Activated naive CD4-positive, alpha-beta T cell treated with anti-CD3 and anti-CD28 coated beads for 36 hours (primary cell): ENCODE measurements around the gene PLCB1. TPM values are rescaled to one million over a fixed set of nuclear protein-coding genes. Genes with fewer than 3 reads are reported as not detected.

Experiments used
- CTCF ChIA-PET: fragments of 350-600 bp; sonication (Branson Sonifier 250); formaldehyde crosslinking; loops from one replicate; lab custom pipeline; 2021; ENCODE audit warnings: antibody characterized with exemption; lab: Charles Lee
- DNase-seq: peaks from one replicate; pipeline ENCODE4 v3.0.0-alpha.2; 2020
- H3K27ac Mint-ChIP-seq: one replicate; pipeline ENCODE4 v1.8.0; 2021; ENCODE audit warnings: mild to moderate bottlenecking, mixed read lengths
- H3K27me3 Mint-ChIP-seq: one replicate; pipeline ENCODE4 v1.8.0; 2021; ENCODE audit warnings: low read depth, mixed read lengths
- H3K36me3 Mint-ChIP-seq: one replicate; pipeline ENCODE4 v1.8.0; 2021; ENCODE audit warnings: low read depth, mixed read lengths
- H3K4me1 Mint-ChIP-seq: one replicate; pipeline ENCODE4 v1.8.0; 2021; ENCODE audit warnings: low read depth, mixed read lengths
- H3K4me3 Mint-ChIP-seq: one replicate; pipeline ENCODE4 v1.8.0; 2021; ENCODE audit warnings: mild to moderate bottlenecking, moderate library complexity, mixed read lengths
- H3K9me3 Mint-ChIP-seq: one replicate; pipeline ENCODE4 v1.8.0; 2021; ENCODE audit warnings: mixed read lengths
- intact Hi-C: fragments of 100-400 bp; cut with micrococcal nuclease; formaldehyde crosslinking; loops from one replicate; pipeline ENCODE4 v1.15.1; 2023
- total RNA-seq, 2 experiments: library from RNA; stranded (reverse); gene quantifications; one replicate each; pipeline ENCODE4 v1.2.3, GENCODE V29; 2021

PLCB1 gene
- total RNA-seq, 2 experiments from 2014 or later, result 1.2 TPM

DNA sequence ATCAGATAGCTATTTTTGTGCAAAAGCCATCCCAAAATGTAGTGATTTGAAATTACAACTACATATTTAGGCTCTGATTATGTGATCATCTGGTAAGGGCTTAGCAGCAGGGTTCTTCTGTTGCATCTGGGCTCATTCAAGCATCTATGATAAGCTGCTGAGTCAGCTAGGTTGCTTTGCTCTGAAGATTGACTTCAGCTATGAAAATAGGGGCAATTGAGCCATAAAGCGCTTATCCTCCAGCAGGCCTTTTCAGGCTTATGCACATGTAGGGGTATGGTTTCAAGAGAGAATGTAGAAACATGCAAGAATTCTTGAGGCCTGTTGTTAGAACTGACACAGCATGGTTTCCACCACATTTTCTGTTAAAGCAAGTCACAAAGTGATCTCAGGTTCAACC, 114.1 kb downstream of the PLCB1 start:
- no peaks in the 10 kb centered on the region for H3K36me3 Mint-ChIP-seq
- DNase-seq, result no peak
- no peak overlapping the region for H3K27ac Mint-ChIP-seq
- H3K4me1 Mint-ChIP-seq, result no peaks in the 10 kb centered on the region
- H3K27me3 Mint-ChIP-seq, result no peaks in the 10 kb centered on the region
- CTCF ChIA-PET, result no interaction called here
- H3K9me3 Mint-ChIP-seq, result no peaks in the 10 kb centered on the region
- intact Hi-C loops, result no loop called here
- H3K4me3 Mint-ChIP-seq, result no peak overlapping the region

DNA sequence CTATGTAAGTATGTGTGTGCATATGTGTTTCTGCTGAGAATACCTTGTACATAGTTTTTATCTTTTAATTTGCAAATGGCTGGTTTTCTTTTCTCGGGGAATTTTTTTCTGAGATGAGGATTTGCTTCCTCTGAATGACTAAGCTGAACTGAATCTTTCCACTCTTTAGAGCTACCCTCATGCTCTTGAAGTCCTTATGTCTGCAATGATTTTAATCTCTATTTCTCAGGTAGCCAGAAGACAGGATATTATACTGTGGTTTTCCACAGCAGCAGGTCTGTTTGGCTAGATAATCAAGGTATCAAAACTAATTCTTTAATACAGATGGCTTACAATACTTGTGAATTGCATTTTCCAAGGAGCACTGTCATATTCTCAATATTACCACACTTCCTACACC, 114.7 kb downstream of the PLCB1 start:
- Mint-ChIP-seq H3K9me3 (no peaks in the 10 kb centered on the region), H3K4me1 (no peaks in the 10 kb centered on the region), H3K27ac (no peak overlapping the region), H3K27me3 (no peaks in the 10 kb centered on the region), H3K36me3 (no peaks in the 10 kb centered on the region), H3K4me3 (no peak overlapping the region)
- CTCF ChIA-PET, result no interaction called here
- intact Hi-C loops, result no loop called here
- DNase-seq, result no peak

DNA sequence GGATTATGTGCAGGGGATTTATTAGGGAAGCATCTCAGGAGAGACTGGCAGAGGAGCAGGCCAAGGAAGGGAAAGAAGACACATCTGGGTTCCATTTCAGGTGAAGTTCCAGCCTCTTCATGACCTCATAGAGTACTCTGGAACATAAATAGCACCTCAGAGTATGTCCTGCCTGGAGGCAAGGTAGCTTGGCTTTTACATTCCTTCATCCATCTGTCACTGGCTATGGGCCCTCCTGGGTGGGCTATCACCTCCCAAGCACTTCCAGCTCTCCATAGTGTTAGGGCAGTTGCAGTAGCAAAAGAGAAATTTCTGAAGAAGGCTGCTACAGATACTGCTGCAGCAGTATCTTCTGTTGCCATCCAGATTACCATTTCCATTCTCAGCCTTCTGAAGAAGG, 116.0 kb downstream of the PLCB1 start:
- no peak for DNase-seq
- intact Hi-C loops, result no loop called here

DNA sequence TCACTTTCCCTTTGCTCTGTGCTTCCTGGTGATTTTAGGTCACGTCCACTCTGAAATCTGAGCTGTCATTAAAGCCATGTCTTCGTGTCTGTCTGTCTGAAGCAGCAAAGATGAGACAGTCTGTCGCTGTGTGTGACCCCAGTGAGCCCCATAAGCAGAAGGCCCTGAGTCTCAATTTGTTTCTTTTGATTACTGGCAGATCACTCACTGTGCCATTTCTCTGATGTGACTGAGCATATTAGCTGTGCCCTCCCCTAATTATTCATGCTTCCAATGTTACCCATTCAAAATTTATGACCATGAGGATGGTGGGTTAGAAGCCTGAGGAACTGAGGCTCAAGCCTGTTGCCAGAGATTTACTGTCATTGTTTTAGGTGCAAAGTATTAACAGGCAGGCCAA, 117.6 kb downstream of the PLCB1 start:
- no peaks in the 10 kb centered on the region for H3K36me3 Mint-ChIP-seq
- H3K27ac Mint-ChIP-seq, result no peak overlapping the region
- CTCF ChIA-PET, result no interaction called here
- no peak overlapping the region for H3K4me3 Mint-ChIP-seq
- H3K27me3 Mint-ChIP-seq, result peaks cover 2% of the 10 kb centered on the region
- no peaks in the 10 kb centered on the region for H3K9me3 Mint-ChIP-seq
- intact Hi-C loops, result no loop called here
- no peaks in the 10 kb centered on the region for H3K4me1 Mint-ChIP-seq
- no peak for DNase-seq

More for the DNA sequence above, 116.0 kb downstream of the PLCB1 start:
- Mint-ChIP-seq H3K27ac (no peak overlapping the region), H3K27me3 (peaks cover 2% of the 10 kb centered on the region), H3K9me3 (no peaks in the 10 kb centered on the region), H3K4me3 (no peak overlapping the region), H3K4me1 (no peaks in the 10 kb centered on the region), H3K36me3 (no peaks in the 10 kb centered on the region)
- CTCF ChIA-PET, result no interaction called here

DNA sequence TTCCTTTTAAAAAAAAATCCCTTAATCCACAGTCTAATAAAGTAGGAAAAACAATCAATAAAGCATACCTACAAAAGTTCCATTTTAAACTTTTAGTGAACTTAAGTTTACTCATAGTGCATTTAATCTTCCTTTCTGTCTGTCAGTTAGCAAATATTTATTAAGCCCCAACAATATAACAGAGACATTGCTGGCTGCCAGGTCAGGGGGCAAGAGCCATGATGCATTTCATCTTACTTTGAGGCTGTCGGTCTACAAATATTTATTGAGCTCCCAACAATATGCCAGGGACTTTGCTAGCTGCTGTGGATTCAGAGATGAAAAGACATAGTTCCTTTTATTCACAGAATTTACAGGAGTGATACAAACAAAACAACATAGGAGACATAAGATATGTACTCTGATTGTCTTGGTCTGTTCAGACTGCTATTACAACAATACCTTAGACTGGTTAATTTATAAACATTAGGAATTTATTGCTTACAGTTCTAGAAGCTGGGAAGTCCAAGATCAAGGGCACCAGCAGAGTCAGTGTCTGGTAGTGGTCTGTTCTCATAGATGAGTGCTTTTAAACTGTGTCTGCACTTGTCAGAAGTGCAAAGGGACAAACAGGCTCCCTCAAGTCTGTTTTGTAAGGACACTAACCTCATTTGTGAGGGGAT, 118.6 kb downstream of the PLCB1 start:
- CTCF ChIA-PET, result no interaction called here
- H3K4me1 Mint-ChIP-seq, result no peaks in the 10 kb centered on the region
- no peak for DNase-seq
- no peaks in the 10 kb centered on the region for H3K9me3 Mint-ChIP-seq
- no peak overlapping the region for H3K4me3 Mint-ChIP-seq
- H3K36me3 Mint-ChIP-seq, result no peaks in the 10 kb centered on the region
- no peak overlapping the region for H3K27ac Mint-ChIP-seq
- intact Hi-C loops, result no loop called here
- H3K27me3 Mint-ChIP-seq, result peaks cover 2% of the 10 kb centered on the region

DNA sequence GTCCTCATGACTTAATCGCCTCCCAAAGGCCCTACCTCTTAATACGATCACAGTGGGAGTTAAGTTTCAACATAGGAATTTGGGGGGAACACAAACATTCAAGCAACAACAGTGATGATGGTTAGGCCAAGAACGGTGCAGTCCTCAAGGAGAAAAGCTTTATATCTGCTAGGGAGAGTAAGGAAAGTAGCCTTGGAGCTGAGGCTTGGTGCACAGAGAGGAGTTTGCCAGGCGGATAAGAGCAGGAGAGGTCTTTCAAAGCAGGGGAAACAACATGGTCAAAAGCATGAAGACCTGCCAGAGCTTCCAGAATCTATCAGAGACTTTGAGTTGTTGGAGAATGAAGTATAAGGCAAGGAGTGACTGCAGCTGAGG, 119.1 kb downstream of the PLCB1 start:
- intact Hi-C loops, result no loop called here
- Mint-ChIP-seq H3K36me3 (no peaks in the 10 kb centered on the region), H3K4me1 (no peaks in the 10 kb centered on the region), H3K27me3 (peaks cover 2% of the 10 kb centered on the region), H3K9me3 (no peaks in the 10 kb centered on the region), H3K4me3 (no peak overlapping the region), H3K27ac (no peak overlapping the region)
- CTCF ChIA-PET, result no interaction called here
- no peak for DNase-seq

DNA sequence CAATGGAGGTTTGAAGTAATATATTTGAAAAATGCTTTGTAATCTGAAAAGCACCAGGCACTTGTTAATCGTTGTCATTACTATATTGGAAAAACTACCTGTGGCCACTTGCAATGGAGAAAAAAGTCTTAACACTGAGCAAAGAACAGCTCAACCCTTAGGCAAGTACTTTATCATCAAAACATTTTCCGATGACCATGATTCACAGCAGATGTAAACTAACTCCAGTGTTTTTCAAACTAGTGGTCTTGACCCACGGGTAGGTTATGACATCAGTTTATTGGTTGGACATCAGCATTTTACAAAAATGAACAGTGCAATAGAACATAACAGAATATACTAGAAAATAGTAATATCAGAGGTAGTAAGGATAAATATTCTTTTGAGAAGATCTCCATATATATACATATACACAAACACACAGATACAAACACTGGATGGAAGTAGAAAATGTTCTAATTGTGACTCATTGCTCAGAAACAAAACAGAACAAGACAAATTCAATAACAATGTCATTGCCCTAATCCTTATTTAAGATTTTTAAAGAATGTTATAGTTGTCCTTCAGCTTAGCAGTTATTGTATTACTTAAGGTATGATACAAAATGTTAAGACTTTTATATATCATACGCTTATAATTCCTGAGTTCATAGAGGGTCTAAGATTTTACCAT, 123.0 kb downstream of the PLCB1 start:
- intact Hi-C loops, result no loop called here
- H3K9me3 Mint-ChIP-seq, result no peaks in the 10 kb centered on the region

DNA sequence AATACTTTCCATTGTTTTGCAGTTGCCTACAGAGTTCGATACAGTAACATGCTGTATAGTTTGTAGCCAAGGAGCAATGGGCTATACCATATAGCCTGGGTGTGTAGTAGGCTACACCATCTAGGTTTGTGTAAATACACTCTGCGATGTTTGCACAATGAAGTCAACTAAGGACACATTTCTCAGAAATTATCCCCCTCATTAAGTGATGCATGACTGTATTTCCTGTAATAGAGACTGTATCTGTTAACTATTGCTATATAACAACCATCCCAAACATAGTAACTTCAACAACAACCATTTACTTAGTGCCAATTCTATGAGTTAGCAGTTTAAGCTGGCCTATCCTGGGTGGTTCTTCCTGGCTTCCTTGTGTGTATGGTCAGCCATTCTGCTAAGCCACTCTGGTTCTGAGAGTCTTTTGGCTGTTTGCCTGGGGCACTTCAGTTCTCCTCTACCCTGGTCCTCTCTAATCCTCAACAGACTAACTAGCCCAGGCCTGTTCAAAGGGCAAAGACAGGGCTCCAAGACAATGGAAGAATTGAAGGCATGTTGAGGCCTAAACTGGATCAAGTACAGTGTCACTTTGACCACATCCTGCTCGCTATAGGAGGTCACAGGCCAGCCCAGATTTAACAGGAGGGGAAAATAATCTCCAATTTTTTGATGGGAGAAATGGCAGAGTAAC, 124.0 kb downstream of the PLCB1 start:
- CTCF ChIA-PET, result no interaction called here
- H3K27me3 Mint-ChIP-seq, result peaks cover 3% of the 10 kb centered on the region
- H3K4me3 Mint-ChIP-seq, result no peak overlapping the region
- H3K36me3 Mint-ChIP-seq, result no peaks in the 10 kb centered on the region
- H3K27ac Mint-ChIP-seq, result no peak overlapping the region
- DNase-seq, result no peak
- intact Hi-C loops, result no loop called here
- no peaks in the 10 kb centered on the region for H3K9me3 Mint-ChIP-seq
- no peaks in the 10 kb centered on the region for H3K4me1 Mint-ChIP-seq

More for the DNA sequence above, 123.0 kb downstream of the PLCB1 start:
- CTCF ChIA-PET, result no interaction called here
- Mint-ChIP-seq H3K36me3 (no peaks in the 10 kb centered on the region), H3K27me3 (peaks cover 3% of the 10 kb centered on the region), H3K27ac (no peak overlapping the region), H3K4me1 (no peaks in the 10 kb centered on the region), H3K4me3 (no peak overlapping the region)
- no peak for DNase-seq

DNA sequence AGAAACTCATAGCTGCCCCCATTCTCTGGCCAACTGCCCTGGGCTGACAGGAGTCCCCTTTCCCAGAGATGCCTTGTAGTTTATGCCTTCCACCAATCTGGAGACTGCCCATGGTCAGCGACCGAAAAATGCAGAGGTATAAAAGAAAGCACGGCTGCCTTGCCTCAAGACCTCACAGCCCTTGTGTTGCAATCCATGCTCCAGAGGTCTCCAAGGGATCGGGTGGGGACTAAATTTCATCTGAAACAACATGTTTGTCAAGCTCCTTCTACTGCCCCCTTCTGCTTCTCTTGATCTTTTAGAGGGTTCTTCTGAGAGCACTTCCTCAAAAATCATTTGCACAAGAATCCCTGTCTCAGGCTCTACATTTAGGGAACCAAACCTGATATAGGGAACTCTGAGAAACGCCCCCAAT, 128.8 kb downstream of the PLCB1 start:
- CTCF ChIA-PET, result no interaction called here
- Mint-ChIP-seq H3K27ac (no peak overlapping the region), H3K4me1 (no peaks in the 10 kb centered on the region), H3K4me3 (no peak overlapping the region), H3K27me3 (peaks cover 1% of the 10 kb centered on the region), H3K36me3 (no peaks in the 10 kb centered on the region), H3K9me3 (no peaks in the 10 kb centered on the region)
- intact Hi-C loops, result no loop called here
- DNase-seq, result no peak

DNA sequence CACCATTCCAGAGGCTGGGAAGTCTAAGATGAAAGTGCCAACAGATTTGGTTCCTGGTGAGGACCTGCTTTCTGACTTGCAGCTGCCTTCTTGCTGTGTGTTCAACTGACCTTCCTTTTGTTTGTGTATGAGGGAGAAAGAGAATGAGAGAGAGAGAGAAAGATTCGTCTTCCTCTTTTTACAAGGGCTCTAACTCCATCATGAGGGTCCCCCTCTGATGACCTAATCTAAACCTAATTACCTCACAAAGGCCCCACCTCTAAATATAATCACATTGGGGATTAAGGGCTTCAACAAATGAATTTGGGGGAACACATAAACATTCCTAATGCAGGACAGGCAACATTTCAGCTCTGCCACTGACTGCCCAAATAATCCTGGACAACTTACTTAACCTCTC, 130.7 kb downstream of the PLCB1 start:
- no peaks in the 10 kb centered on the region for H3K36me3 Mint-ChIP-seq
- no peak overlapping the region for H3K4me3 Mint-ChIP-seq
- peaks cover 1% of the 10 kb centered on the region for H3K27me3 Mint-ChIP-seq
- CTCF ChIA-PET, result no interaction called here
- DNase-seq, result no peak
- H3K27ac Mint-ChIP-seq, result no peak overlapping the region
- H3K9me3 Mint-ChIP-seq, result no peaks in the 10 kb centered on the region
- no peaks in the 10 kb centered on the region for H3K4me1 Mint-ChIP-seq
- intact Hi-C loops, result no loop called here

DNA sequence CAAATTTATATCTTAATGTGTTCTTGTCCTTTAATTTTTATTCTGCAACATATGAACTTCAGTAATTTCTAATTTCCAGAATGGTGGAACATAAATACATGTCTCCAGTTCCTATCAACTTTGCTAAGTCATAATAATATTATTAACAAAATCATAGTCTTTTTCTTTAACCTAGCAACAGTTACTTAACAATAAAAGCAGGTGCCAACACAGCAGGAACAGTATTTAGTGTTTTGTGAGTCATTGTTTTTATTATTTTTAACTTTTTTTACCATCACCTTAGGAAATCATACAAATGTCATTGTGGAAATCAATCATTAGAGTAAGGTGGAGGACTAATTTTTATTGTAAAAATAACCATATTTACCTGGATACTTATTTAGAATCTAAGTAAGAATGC, 133.5 kb downstream of the PLCB1 start:
- H3K9me3 Mint-ChIP-seq, result no peaks in the 10 kb centered on the region
- H3K27me3 Mint-ChIP-seq, result peaks cover 3% of the 10 kb centered on the region
- intact Hi-C loops, result no loop called here
- no peaks in the 10 kb centered on the region for H3K4me1 Mint-ChIP-seq
- CTCF ChIA-PET, result interaction anchor here (0.6 kb wide), 1 partner anchor 439 kb away, joined by 4 read pairs; no protein-coding TSS in a partner anchor
- no peak overlapping the region for H3K27ac Mint-ChIP-seq
- H3K4me3 Mint-ChIP-seq, result no peak overlapping the region
- H3K36me3 Mint-ChIP-seq, result peaks cover 2% of the 10 kb centered on the region
- DNase-seq, result no peak

DNA sequence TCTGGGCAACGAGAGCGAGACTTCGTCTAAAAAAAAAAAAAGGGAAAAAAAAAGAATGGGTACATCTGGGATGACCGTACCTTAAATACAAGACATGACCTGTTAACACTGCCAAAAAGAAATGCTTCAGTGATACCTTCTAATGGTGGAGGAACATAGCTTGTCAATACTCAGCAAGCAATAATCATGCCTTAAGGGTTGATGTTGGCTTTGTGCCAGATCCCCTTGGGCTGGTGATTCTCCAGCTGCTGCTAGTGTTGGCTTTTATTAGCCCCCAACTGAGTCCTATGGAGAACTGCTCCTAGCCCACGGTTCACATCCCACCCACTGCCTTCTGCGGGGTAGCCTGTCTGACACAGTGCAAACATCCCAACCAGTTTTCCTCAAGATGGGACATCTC, 134.9 kb downstream of the PLCB1 start:
- Mint-ChIP-seq H3K4me1 (no peaks in the 10 kb centered on the region), H3K9me3 (no peaks in the 10 kb centered on the region), H3K4me3 (no peak overlapping the region), H3K27ac (no peak overlapping the region), H3K36me3 (peaks cover 2% of the 10 kb centered on the region), H3K27me3 (peaks cover 4% of the 10 kb centered on the region)
- DNase-seq, result no peak
- CTCF ChIA-PET, result interaction anchor here (1.2 kb wide), 1 partner anchor 127 kb away, joined by 3 read pairs; no protein-coding TSS in a partner anchor
- intact Hi-C loops, result no loop called here
